Esophagus squamous epithelium (tissue), 4 donors: ENCODE results near the gene UGT1A5.

Source experiments
- CTCF ChIP-seq, 6 experiments: fragments of 450-650 bp in 4 of 6; fragments of 200-600 bp in 2 of 6; sonication (generic) in 2 of 6; IDR thresholded peaks; one replicate each; pipeline ENCODE4 v1.5.1; 2016 to 2019; ENCODE audit warnings: antibody characterized with exemption in 6 of 6, mild to moderate bottlenecking in 4 of 6, moderate library complexity in 4 of 6
- POLR2A ChIP-seq, 4 donors: fragments of 450-650 bp; IDR thresholded peaks; one replicate each; pipeline ENCODE4 v1.6.1; 2017; ENCODE audit warnings: antibody characterized with exemption in 4 of 4, mild to moderate bottlenecking in 4 of 4, moderate library complexity in 3 of 4

GRCh38 chr2:233711312-233712008 lies 1.2 kb upstream of the UGT1A5 start:
- TF ChIP-seq CTCF (IDR thresholded peaks at IDR 0.05) (peak in 5 of 6 experiments; percentile 81 to 93 (median 86)), POLR2A (IDR thresholded peaks at IDR 0.05) (no peak)
